Activated CD8-positive, alpha-beta memory T cell treated with anti-CD3 and anti-CD28 coated beads, Interleukin-2, amount 50 U/mL, for 24 hours (primary cell): Measurements from ENCODE around the gene NASP.

Source experiments
- DNase-seq: peaks from one replicate; pipeline ENCODE4 v3.0.0-alpha.2; 2020; ENCODE audit errors: extremely low read depth

The NASP gene

GRCh38 chr1:45620588-45621500, 37.0 kb downstream of the NASP start:
- DNase-seq: no peak

GRCh38 chr1:45621501-45621836, 37.6 kb downstream of the NASP start:
- no peak for DNase-seq

GRCh38 chr1:45621895-45622523, 38.2 kb downstream of the NASP start:
- DNase-seq: no peak

- no peak for DNase-seq
These were observed 38.9 kb downstream of the NASP start for GRCh38 chr1:45622524-45623394.

GRCh38 chr1:45623972-45624371, 40.1 kb downstream of the NASP start, which contains the start of gene CCDC17:
TSS of gene CCDC17 (minus strand) at chr1:45624054. CDS start at chr1:45623909, 145 bp downstream.
- no peak for DNase-seq

GRCh38 chr1:45629035-45629434, 45.2 kb downstream of the NASP start:
- no peak for DNase-seq

GRCh38 chr1:45630429-45630828, 46.6 kb downstream of the NASP start:
- DNase-seq: no peak

- DNase-seq: no peak
These were observed 51.4 kb downstream of the NASP start for GRCh38 chr1:45635211-45635610.

- DNase-seq: no peak
These were observed 56.5 kb downstream of the NASP start for GRCh38 chr1:45640293-45640692.

GRCh38 chr1:45643321-45643720, 59.5 kb downstream of the NASP start:
- DNase-seq: no peak

GRCh38 chr1:45643978-45644377, 60.1 kb downstream of the NASP start:
- no peak for DNase-seq

GRCh38 chr1:45644661-45645060, 60.8 kb downstream of the NASP start:
- no peak for DNase-seq

GRCh38 chr1:45647248-45648021, 63.6 kb downstream of the NASP start:
- no peak for DNase-seq

- no peak for DNase-seq
These were observed 70.9 kb downstream of the NASP start for GRCh38 chr1:45654540-45655280.

GRCh38 chr1:45656573-45657226, 72.9 kb downstream of the NASP start:
- no peak for DNase-seq

- no peak for DNase-seq
These were observed 74.3 kb downstream of the NASP start for GRCh38 chr1:45658171-45658570.

GRCh38 chr1:45659222-45659621, 75.4 kb downstream of the NASP start:
- no peak for DNase-seq

GRCh38 chr1:45660336-45660735, 76.5 kb downstream of the NASP start:
- DNase-seq: no peak

- DNase-seq: no peak
These were observed 83.0 kb downstream of the NASP start for GRCh38 chr1:45666836-45667235.
